ENCODE data around the gene SDK1.
"Not testable (repeated sequence)": the region's sequence is repeated elsewhere in the genome, so short reads cannot be mapped to it uniquely, and the experiment has no call there.

- TF ChIP-seq CTCF, POLR2A (IDR thresholded peaks at IDR 0.05): not testable (repeated sequence)
These were observed 454.9 kb downstream of the SDK1 start for GRCh38 chr7:3755778-3756453.

Measured in body of pancreas (tissue), 4 donors.